ENCODE results near the gene RRAS. TPM values are rescaled to one million over a fixed set of nuclear protein-coding genes. Genes with fewer than 3 reads are reported as not detected.

Gene RRAS
- total and polyA plus RNA-seq, 7 donors: 79.8 to 139 (median 126) TPM

DNA sequence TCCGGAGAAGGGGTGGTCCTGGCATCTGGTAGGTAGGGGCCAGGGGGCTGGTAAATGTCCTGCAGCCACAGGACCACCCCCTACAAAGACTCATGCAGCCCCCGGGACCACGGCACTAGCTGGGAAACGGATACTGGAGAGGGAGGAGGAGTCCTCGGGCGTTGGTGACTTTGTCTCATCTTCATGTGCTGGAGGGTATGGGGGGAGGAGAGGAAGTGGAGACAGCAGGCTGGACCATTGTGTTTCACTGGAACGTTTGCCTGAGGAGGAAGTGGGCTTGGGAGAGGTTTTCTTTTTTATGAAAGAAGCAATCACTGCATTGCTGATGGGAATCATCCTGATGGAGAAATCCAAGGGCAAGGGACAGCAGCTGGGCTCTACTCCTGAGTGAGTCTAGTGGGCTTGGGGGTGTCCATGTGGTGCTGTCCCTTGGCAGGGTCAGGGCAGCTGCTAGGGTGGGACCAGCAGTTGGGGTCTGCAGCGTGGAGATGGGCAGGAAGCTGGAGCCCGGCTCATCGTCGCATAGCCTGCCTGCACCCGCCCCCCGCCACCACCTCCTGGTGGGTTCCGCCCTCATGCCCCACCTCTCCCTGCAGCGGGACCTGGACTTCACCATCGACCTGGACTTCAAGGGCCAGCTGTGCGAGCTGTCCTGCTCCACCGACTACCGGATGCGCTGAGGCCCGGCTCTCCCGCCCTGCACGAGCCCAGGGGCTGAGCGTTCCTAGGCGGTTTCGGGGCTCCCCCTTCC is 47.8 kb upstream of the RRAS start:
- WGBS, 2 donors: 76 to 81% methylated on average over 26 of the region's 26 CpGs
- no peaks in the 10 kb centered on the region for H3K9me3 ChIP-seq
- TF ChIP-seq EP300 (IDR thresholded peaks at IDR 0.05) (no peak), POLR2A (IDR thresholded peaks at IDR 0.05) (no peak), CTCF (IDR thresholded peaks at IDR 0.05) (no peak), POLR2AphosphoS5 (IDR thresholded peaks at IDR 0.05) (no peak)
- peaks cover 0 to 31% (median 26%) of the 10 kb centered on the region in 4 donors for H3K4me1 ChIP-seq
- H3K36me3 ChIP-seq: peaks cover 15 to 54% (median 44%) of the 10 kb centered on the region in 4 donors
- intact Hi-C loops (cut with DNase I): no loop called here
- H3K4me3 ChIP-seq: no peak overlapping the region
- no peak for DNase-seq
- peaks cover 4 to 35% (median 31%) of the 10 kb centered on the region in 3 donors for H3K27me3 ChIP-seq
- peak overlapping the region in 3 of 4 donors; percentile 0 to 38 (median 21) for H3K27ac ChIP-seq

DNA sequence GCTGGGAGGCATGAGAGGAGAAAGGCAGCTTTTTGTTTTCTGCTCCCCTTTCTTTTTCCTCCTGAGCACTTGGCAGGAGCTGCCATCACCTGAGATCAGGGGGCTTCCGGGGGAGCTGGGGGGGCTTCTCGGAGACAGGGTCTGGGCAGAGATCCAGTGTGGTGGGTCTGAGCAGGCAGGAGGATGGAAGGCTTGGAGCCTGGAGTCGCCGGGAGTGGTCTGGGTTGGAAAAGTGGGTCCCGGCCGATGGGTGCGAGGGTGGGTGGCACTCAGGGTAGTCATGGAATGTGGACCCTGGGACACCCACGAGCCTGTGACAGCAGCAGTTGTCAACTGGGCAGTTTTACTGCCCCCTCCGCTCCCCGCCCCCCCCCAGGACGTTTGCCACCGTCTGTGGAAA is 47.2 kb upstream of the RRAS start:
- no peaks in the 10 kb centered on the region for H3K9me3 ChIP-seq
- intact Hi-C loops (cut with DNase I): no loop called here
- H3K4me1 ChIP-seq: peaks cover 0 to 31% (median 26%) of the 10 kb centered on the region in 4 donors
- H3K36me3 ChIP-seq: peaks cover 15 to 60% (median 48%) of the 10 kb centered on the region in 4 donors
- no peak overlapping the region for H3K27ac ChIP-seq
- no peak for TF ChIP-seq CTCF (IDR thresholded peaks at IDR 0.05)
- no peak for TF ChIP-seq POLR2AphosphoS5 (IDR thresholded peaks at IDR 0.05)
- no peak for TF ChIP-seq EP300 (IDR thresholded peaks at IDR 0.05)
- TF ChIP-seq POLR2A (IDR thresholded peaks at IDR 0.05): no peak
- 76 to 78% methylated on average over 12 of the region's 12 CpGs for WGBS, 2 donors
- peaks cover 4 to 35% (median 31%) of the 10 kb centered on the region in 3 donors for H3K27me3 ChIP-seq
- no peak overlapping the region for H3K4me3 ChIP-seq
- DNase-seq: no peak

DNA sequence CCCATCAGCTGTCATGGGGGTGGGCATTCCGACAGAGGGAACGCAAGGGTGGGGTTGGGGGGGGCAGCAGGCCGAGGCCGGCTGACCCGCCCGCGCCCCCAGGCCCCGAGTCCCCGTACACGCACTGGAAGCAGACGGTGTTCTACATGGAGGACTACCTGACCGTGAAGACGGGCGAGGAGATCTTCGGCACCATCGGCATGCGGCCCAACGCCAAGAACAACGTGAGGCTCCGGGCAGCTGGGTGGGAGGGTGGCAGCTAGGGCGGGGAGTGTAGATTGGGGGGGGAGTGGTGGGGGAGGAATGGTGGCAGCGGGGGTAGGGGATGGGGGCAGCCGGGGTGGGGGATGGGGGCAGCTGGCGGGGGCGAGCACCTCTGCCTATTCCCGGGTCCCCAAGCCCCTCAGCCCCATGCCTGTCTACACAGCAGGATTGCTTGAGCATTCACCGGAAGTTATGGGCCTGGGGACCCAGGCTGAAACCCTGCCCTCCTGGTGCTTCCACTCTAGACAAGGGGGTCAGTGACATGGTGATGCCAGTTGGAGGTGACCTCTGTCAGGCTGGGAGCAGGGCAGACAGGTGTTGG is 46.7 kb upstream of the RRAS start:
- DNase-seq: no peak
- Histone ChIP-seq H3K36me3 (peaks cover 20 to 66% (median 53%) of the 10 kb centered on the region in 4 donors), H3K27ac (no peak overlapping the region), H3K9me3 (no peaks in the 10 kb centered on the region), H3K27me3 (peaks cover 4 to 30% (median 25%) of the 10 kb centered on the region in 3 donors), H3K4me1 (peaks cover 0 to 28% (median 27%) of the 10 kb centered on the region in 4 donors), H3K4me3 (no peak overlapping the region)
- 90 to 93% methylated on average over 27 of the region's 27 CpGs for WGBS, 2 donors
- intact Hi-C loops (cut with DNase I): no loop called here
- TF ChIP-seq EP300 (IDR thresholded peaks at IDR 0.05) (no peak), POLR2A (IDR thresholded peaks at IDR 0.05) (no peak), POLR2AphosphoS5 (IDR thresholded peaks at IDR 0.05) (no peak), CTCF (IDR thresholded peaks at IDR 0.05) (no peak)

DNA sequence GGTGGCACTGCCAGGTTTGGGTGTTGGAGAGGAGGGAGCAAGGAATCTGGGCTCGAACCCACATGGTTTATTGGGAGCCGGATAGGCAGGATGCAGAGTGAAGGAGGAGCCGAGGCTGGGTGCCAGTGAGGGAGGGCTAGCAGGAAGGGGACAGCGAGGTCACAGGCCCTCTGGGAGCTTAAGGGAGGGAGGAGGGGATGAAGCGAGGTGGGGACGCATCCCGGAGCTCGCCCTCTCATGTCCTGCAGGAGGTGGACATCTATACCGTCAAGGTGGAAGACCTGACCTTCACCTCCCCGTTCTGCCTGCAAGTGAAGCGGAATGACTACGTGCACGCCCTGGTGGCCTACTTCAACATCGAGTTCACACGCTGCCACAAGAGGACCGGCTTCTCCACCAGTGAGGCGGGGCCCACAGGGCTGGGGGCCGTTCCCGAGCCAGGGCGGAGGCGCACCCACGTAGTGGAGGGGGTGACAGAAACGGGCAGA is 45.9 kb upstream of the RRAS start:
- Histone ChIP-seq H3K36me3 (peaks cover 20 to 73% (median 54%) of the 10 kb centered on the region in 4 donors), H3K9me3 (no peaks in the 10 kb centered on the region), H3K27me3 (peaks cover 0 to 23% (median 19%) of the 10 kb centered on the region in 3 donors), H3K27ac (no peak overlapping the region), H3K4me1 (peaks cover 0 to 28% (median 25%) of the 10 kb centered on the region in 4 donors), H3K4me3 (no peak overlapping the region)
- TF ChIP-seq CTCF (IDR thresholded peaks at IDR 0.05): no peak
- TF ChIP-seq POLR2A (IDR thresholded peaks at IDR 0.05): no peak
- TF ChIP-seq POLR2AphosphoS5 (IDR thresholded peaks at IDR 0.05): no peak
- no peak for TF ChIP-seq EP300 (IDR thresholded peaks at IDR 0.05)
- 83 to 84% methylated on average over 23 of the region's 23 CpGs for WGBS, 2 donors
- DNase-seq: no peak
- intact Hi-C loops (cut with DNase I): no loop called here

Data from sigmoid colon (tissue), 7 donors.